Adrenal gland (tissue), 12 donors: ENCODE measurements around the gene RMND5B. TPM values are rescaled to one million over a fixed set of nuclear protein-coding genes. Genes with fewer than 3 reads are reported as not detected.

Source experiments
- DNase-seq, 7 donors: peaks; one replicate each; pipeline ENCODE4 v3.0.0-alpha.2; 2019 to 2020
- H3K27ac ChIP-seq, 5 donors: fragments of 200-600 bp; sonication (generic) in 4 of 5; 1 replicate in 3 of 5; 2 replicates in 2 of 5; pipeline versions ENCODE4 v1.5.1 to v1.8.0; 2016 to 2020; ENCODE audit warnings: mild to moderate bottlenecking in 1 of 5
- H3K27me3 ChIP-seq: fragments of 200-600 bp; 2 replicates; pipeline ENCODE4 v1.8.0; 2021
- H3K36me3 ChIP-seq, 2 donors: fragments of 200-600 bp; replicated peaks in 1 of 2; 1 replicate in 1 of 2; 2 replicates in 1 of 2; pipeline versions ENCODE4 v1.5.1 to v1.8.0; 2018 to 2022
- H3K4me1 ChIP-seq, 2 donors: fragments of 200-600 bp; replicated peaks in 1 of 2; 1 replicate in 1 of 2; 2 replicates in 1 of 2; pipeline versions ENCODE4 v1.5.1 to v1.8.0; 2018 to 2021
- H3K4me3 ChIP-seq, 4 donors: fragments of 200-600 bp; sonication (generic) in 3 of 4; one replicate each; pipeline ENCODE4 v1.5.1; 2016 to 2018
- H3K9me3 ChIP-seq, 3 donors: fragments of 200-600 bp; sonication (generic) in 1 of 3; replicated peaks in 1 of 3; 1 replicate in 2 of 3; 2 replicates in 1 of 3; pipeline versions ENCODE4 v1.5.1 to v1.8.0; 2016 to 2021
- CTCF ChIP-seq, 6 experiments: fragments of 450-650 bp in 4 of 6; fragments of 200-600 bp in 2 of 6; sonication (generic) in 1 of 6; IDR thresholded peaks; 1 replicate in 5 of 6; 2 replicates in 1 of 6; pipeline versions ENCODE4 v1.5.1 to v1.8.0; 2016 to 2021; ENCODE audit warnings: antibody characterized with exemption in 6 of 6, mild to moderate bottlenecking in 2 of 6, moderate library complexity in 1 of 6
- POLR2A ChIP-seq, 2 donors: fragments of 450-650 bp; IDR thresholded peaks; one replicate each; pipeline ENCODE4 v1.6.1; 2017; ENCODE audit warnings: antibody characterized with exemption in 2 of 2, mild to moderate bottlenecking in 2 of 2, moderate library complexity in 1 of 2
- WGBS, 4 donors: extraction: QIAGEN DNeasy Blood & Tissue Kit in 2 of 4; methylation state at CpG; one replicate each; pipeline versions ENCODE4 v1.1.5 to v1.1.7; 2013 to 2017; 5-methylcytosine and 5-hydroxymethylcytosine counted together
- intact Hi-C, 2 donors: fragments of 100-400 bp; cut with DNase I; formaldehyde crosslinking; loops; one replicate each; pipeline versions ENCODE4 v1.14.1 to v1.15.0; 2022 to 2023
- polyA plus RNA-seq, 3 donors: library from polyadenylated mRNA; stranded (reverse); fragments of 200-250 nt in 2 of 3; fragments of 350-450 nt in 1 of 3; fragmentation: Illumina TruSeq in 1 of 3; extraction: RNeasy Lipid Tissue Mini Kit (QIAGEN cat#74804) in 1 of 3; gene quantifications; one replicate each; pipeline ENCODE4 v1.2.3, GENCODE V29; 2013 to 2014
- total RNA-seq, 9 donors: library from RNA; depleted of rRNA in 4 of 9; stranded (reverse); fragments of >200 nt in 4 of 9; fragments of 120-200 nt in 1 of 9; fragmentation: NEBNext Ultra II Directional in 1 of 9; extraction: Animal tissue kit (Norgen Biotek cat#: 25700) in 1 of 9; gene quantifications; one replicate each; pipeline versions ENCODE4 v1.1.0 to v1.2.4, GENCODE V29; 2013 to 2023
- donor health status: healthy with polysubstance abuse.
- donor health status: Bipolar disorder and iron deficiency.
- donor health status: DM: yes; HTN: yes; CAD: no.
- donor health status: DM: no; HTN: no; CAD: no.
- donor health status: DM: no; HTN: no; CAD: no.
- donor health status: DM: yes; HTN: yes; CAD: no.

Gene RMND5B
- total and polyA plus RNA-seq, 12 donors, result 28.1 to 51.4 (median 37.0) TPM

- Histone ChIP-seq H3K27ac (no peak overlapping the region), H3K4me1 (peaks cover 6% of the 10 kb centered on the region in 2 donors), H3K4me3 (no peak overlapping the region), H3K9me3 (no peaks in the 10 kb centered on the region), H3K36me3 (no peaks in the 10 kb centered on the region), H3K27me3 (peaks cover 2% of the 10 kb centered on the region)
- DNase-seq, result no peak
- TF ChIP-seq POLR2A (IDR thresholded peaks at IDR 0.05), result no peak
- no peak for TF ChIP-seq CTCF (IDR thresholded peaks at IDR 0.05)
- intact Hi-C loops, result no loop called here
Observed at GRCh38 chr5:178108966-178109365, 21.8 kb upstream of the RMND5B start.

DNA sequence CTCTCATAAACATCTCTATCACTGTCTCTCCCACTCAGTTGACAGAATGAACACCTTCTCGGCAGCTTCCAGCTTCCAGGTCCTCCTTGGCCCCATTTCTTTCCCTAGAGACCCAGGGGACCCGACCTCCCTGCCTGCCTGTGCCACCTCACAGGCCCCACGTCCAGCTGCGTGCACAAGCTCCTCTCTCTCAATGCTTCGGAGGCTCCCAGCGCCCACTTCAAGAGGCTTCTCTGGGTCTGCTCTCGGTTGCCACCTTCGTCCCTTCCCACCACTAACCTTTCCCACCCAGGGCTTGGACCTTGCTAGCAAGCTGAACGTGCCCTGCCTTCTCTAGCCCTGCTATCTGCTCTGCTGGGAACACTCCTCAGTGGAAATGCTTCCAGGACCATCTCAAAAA lies 20.3 kb upstream of the RMND5B start:
- no peak for DNase-seq
- no peak overlapping the region for H3K27ac ChIP-seq
- intact Hi-C loops, result no loop called here
- H3K4me3 ChIP-seq, result no peak overlapping the region
- H3K9me3 ChIP-seq, result no peaks in the 10 kb centered on the region
- no peaks in the 10 kb centered on the region for H3K36me3 ChIP-seq
- peaks cover 10 to 13% of the 10 kb centered on the region in 2 donors for H3K4me1 ChIP-seq
- WGBS, 4 donors, result 84 to 92% (median 88%) methylated on average over 9 of the region's 9 CpGs
- no peak for TF ChIP-seq POLR2A (IDR thresholded peaks at IDR 0.05)
- TF ChIP-seq CTCF (IDR thresholded peaks at IDR 0.05), result no peak
- peaks cover 16% of the 10 kb centered on the region for H3K27me3 ChIP-seq

DNA sequence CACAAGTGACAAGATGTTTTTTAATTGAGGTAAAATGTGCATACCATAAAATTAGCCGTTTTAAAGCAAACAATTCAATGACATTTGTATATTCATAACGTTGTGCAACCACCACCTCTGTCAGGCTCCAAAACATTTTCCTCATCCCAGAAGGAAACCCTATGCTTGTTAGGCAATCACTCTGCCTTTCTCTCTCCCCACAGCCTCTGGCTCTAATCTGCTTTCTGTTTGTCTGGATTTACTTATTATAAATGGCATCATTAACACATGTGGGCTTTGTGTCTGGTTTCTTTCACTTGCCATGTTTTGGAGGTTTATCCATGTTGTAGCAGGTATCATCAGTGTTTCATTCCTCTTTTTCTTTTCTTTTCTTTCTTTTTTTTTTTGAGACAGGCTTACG lies 18.9 kb upstream of the RMND5B start:
- no peak for TF ChIP-seq POLR2A (IDR thresholded peaks at IDR 0.05)
- no peak for TF ChIP-seq CTCF (IDR thresholded peaks at IDR 0.05)
- Histone ChIP-seq H3K36me3 (no peaks in the 10 kb centered on the region), H3K9me3 (no peaks in the 10 kb centered on the region), H3K27ac (no peak overlapping the region), H3K4me3 (no peak overlapping the region), H3K4me1 (peaks cover 10 to 13% of the 10 kb centered on the region in 2 donors), H3K27me3 (peaks cover 16% of the 10 kb centered on the region)
- intact Hi-C loops, result no loop called here
- WGBS, 4 donors, result 51 to 60% (median 58%) methylated on average over 3 of the region's 3 CpGs
- DNase-seq, result no peak

DNA sequence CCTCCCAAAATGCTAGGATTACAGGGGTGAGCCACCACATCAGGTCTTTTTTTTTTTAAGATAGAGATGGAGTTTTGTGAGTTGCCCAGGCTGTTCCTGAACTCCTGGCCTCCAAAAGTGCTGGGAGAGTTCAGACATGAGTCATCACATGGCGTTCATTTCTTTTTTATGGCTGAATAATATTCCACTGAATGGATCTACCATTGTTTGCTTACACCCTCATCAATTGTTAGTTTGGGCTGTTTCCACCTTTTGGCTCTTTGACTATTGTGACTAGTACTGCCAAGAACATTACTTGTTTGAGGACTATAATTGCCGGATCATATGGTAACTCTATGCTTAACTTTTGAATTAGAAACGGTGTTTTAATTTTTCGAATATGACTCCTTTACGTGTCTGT lies 18.3 kb upstream of the RMND5B start:
- Histone ChIP-seq H3K4me3 (no peak overlapping the region), H3K36me3 (no peaks in the 10 kb centered on the region), H3K9me3 (no peaks in the 10 kb centered on the region), H3K27ac (peak overlapping the region in 1 of 5 donors; percentile 17), H3K4me1 (peaks cover 10 to 13% of the 10 kb centered on the region in 2 donors), H3K27me3 (peaks cover 16% of the 10 kb centered on the region)
- no peak for DNase-seq
- WGBS, 4 donors, result 77 to 89% (median 85%) methylated on average over 5 of the region's 5 CpGs
- no peak for TF ChIP-seq POLR2A (IDR thresholded peaks at IDR 0.05)
- no peak for TF ChIP-seq CTCF (IDR thresholded peaks at IDR 0.05)
- intact Hi-C loops, result no loop called here
